Mesothelial cell of epicardium (in vitro differentiated cells): ENCODE data around the gene TRAF3IP1. TPM values are rescaled to one million over a fixed set of nuclear protein-coding genes. Genes with fewer than 3 reads are reported as not detected.

ENCODE experiments used
- DNase-seq, 2 experiments: peaks; one replicate each; pipeline ENCODE4 v3.0.0; 2021; ENCODE audit warnings: low spot score in 2 of 2; ENCODE audit not compliant: unreplicated experiment in 2 of 2
- H3K27ac Mint-ChIP-seq: 2 replicates; pipeline ENCODE4 v1.8.0; 2021; ENCODE audit warnings: mixed read lengths
- H3K27me3 Mint-ChIP-seq: 2 replicates; pipeline ENCODE4 v1.8.0; 2021; ENCODE audit warnings: low read depth, mixed read lengths
- H3K36me3 Mint-ChIP-seq: 2 replicates; pipeline ENCODE4 v1.8.0; 2021; ENCODE audit warnings: mixed read lengths
- H3K4me1 Mint-ChIP-seq: 2 replicates; pipeline ENCODE4 v1.8.0; 2021; ENCODE audit warnings: mixed read lengths
- H3K4me3 Mint-ChIP-seq: 2 replicates; pipeline ENCODE4 v1.8.0; 2021; ENCODE audit warnings: mild to moderate bottlenecking, moderate library complexity, mixed read lengths
- H3K9me3 Mint-ChIP-seq: 2 replicates; pipeline ENCODE4 v1.8.0; 2021; ENCODE audit warnings: mixed read lengths
- CTCF ChIP-seq: fragments of 200-600 bp; sonication (generic); IDR thresholded peaks from one replicate; pipeline ENCODE4 v1.5.0; 2021; ENCODE audit warnings: antibody characterized with exemption; ENCODE audit not compliant: unreplicated experiment
- total RNA-seq: library from RNA; stranded (reverse); gene quantifications from 3 replicates; pipeline ENCODE4 v1.2.1, GENCODE V29; 2021

TRAF3IP1 gene
- total RNA-seq, 1 donor from 2014 or later: 17.5 TPM

DNA sequence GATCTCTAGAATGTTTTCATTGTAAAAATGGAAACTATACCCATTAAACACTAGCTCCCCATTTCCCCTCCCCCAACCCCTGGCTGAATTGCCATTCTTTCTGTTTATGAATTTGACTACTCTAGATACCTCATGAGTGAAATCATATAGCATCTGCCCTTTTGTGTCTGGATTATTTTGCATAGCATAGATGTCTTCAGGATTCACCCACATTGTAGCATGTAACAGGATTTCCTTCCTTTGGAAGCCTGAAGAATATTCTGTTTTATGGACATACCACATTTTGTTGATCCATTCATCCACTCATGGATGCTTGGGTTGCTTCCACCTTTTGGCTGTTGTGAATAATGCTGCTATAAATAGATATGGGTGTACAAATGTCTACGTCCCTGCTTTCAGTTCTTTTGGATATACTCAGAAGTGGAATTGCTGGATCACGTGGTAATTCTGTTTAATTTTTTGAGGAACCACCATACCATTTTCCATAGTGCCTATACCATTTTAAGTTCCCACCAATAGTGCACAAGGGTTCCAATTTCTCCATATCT lies 98.8 kb downstream of the TRAF3IP1 start:
- no peak for DNase-seq
- H3K27ac Mint-ChIP-seq: no peak overlapping the region
- H3K4me3 Mint-ChIP-seq: no peak overlapping the region
- no peaks in the 10 kb centered on the region for H3K27me3 Mint-ChIP-seq
- H3K9me3 Mint-ChIP-seq: peaks cover 10% of the 10 kb centered on the region
- H3K4me1 Mint-ChIP-seq: peaks cover 33% of the 10 kb centered on the region
- TF ChIP-seq CTCF: no peak
- peaks cover 2% of the 10 kb centered on the region for H3K36me3 Mint-ChIP-seq

GRCh38 chr2:238420442-238420841 lies 100.1 kb downstream of the TRAF3IP1 start:
- Mint-ChIP-seq H3K27me3 (no peaks in the 10 kb centered on the region), H3K4me3 (no peak overlapping the region), H3K36me3 (peaks cover 2% of the 10 kb centered on the region), H3K4me1 (peaks cover 37% of the 10 kb centered on the region), H3K27ac (peak overlapping the region; percentile 95), H3K9me3 (peaks cover 10% of the 10 kb centered on the region)
- no peak for TF ChIP-seq CTCF
- DNase-seq: no peak

GRCh38 chr2:238420878-238421694 lies 100.8 kb downstream of the TRAF3IP1 start:
- DNase-seq: no peak
- Mint-ChIP-seq H3K27me3 (no peaks in the 10 kb centered on the region), H3K9me3 (peaks cover 6% of the 10 kb centered on the region), H3K4me1 (peaks cover 39% of the 10 kb centered on the region), H3K36me3 (peaks cover 2% of the 10 kb centered on the region), H3K27ac (peak overlapping the region; percentile 95), H3K4me3 (peak overlapping the region; percentile 37)
- no peak for TF ChIP-seq CTCF

DNA sequence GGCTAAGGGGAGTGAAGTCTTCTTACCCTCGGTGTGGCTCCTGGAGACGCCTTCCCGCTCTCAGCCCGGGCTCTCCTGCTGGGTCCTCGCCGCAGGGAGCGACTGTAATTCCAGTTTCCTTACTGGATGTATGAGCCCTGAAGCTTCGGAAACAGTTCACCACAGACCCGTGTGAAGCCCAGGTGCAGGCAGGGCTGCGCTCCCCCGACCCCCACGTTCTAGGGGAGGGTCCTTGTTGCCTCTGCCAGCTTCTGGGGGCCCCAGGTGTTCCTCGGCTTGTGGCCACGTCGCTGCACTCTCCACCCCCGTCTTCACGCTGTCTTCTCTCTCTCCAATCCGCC lies 101.3 kb downstream of the TRAF3IP1 start:
- no peak for DNase-seq
- Mint-ChIP-seq H3K27me3 (no peaks in the 10 kb centered on the region), H3K27ac (peak overlapping the region; percentile 95), H3K4me3 (peak overlapping the region; percentile 37), H3K36me3 (no peaks in the 10 kb centered on the region), H3K9me3 (peaks cover under 1% of the 10 kb centered on the region), H3K4me1 (peaks cover 41% of the 10 kb centered on the region)
- no peak for TF ChIP-seq CTCF

DNA sequence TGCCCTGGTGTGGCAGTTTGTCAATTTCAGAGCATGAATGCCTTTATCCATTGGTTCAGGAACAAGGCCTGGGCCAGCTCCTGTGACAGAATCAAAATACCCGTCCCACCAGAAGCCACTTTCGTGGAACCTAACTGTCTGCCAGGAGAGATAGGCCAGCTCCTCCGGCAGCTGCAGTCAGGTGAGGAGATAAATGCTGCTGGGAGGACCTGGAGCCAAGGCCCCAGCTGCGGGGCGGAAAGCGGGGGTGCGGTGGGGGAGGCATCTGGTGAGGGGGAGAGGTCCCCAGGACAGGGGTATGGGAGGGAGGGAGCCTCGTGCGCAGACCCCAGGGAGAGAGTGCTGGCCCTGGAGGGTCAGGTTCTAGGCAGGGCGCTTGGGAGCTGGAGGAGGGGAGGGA lies 102.0 kb downstream of the TRAF3IP1 start:
- no peak for TF ChIP-seq CTCF
- H3K4me3 Mint-ChIP-seq: no peak overlapping the region

More for the DNA sequence above, 102.0 kb downstream of the TRAF3IP1 start:
- no peak for DNase-seq
- Mint-ChIP-seq H3K4me1 (peaks cover 41% of the 10 kb centered on the region), H3K27ac (peak overlapping the region; percentile 95), H3K27me3 (no peaks in the 10 kb centered on the region), H3K9me3 (no peaks in the 10 kb centered on the region), H3K36me3 (no peaks in the 10 kb centered on the region)
